Panc1 (cell line): ENCODE results near the gene ANKRD53. TPM values are rescaled to one million over a fixed set of nuclear protein-coding genes. Genes with fewer than 3 reads are reported as not detected.

Source experiments
- ATAC-seq: fragments of 200-7000 bp; cut with Tn5 transposase; 2 replicates; pipeline ENCODE4 v1.9.1; 2020; ENCODE audit warnings: mild to moderate bottlenecking, moderate library complexity
- BruUV-seq: library from RNA; stranded (reverse); fragments of 400-500 nt; replicated peaks from 2 replicates; lab custom pipeline; 2021; lab: Mats Ljungman, UMichigan
- CTCF ChIA-PET: fragments of 300-600 bp; sonication (Branson Sonifier 250); formaldehyde crosslinking; loops from one replicate; lab custom pipeline; 2022; ENCODE audit warnings: antibody characterized with exemption; lab: Charles Lee
- POLR2A ChIA-PET: fragments of 300-600 bp; sonication (Branson Sonifier 250); formaldehyde crosslinking; loops from one replicate; lab custom pipeline; 2022; ENCODE audit warnings: antibody characterized with exemption; lab: Charles Lee
- DNase-seq: peaks from one replicate; pipeline ENCODE4 v3.0.0-alpha.2; 2010; ENCODE audit warnings: low read depth, low spot score
- H3K27ac ChIP-seq: 2 replicates; pipeline ENCODE4 v1.5.1; 2011; ENCODE audit warnings: mild to moderate bottlenecking, low read length, inconsistent platforms
- H3K27me3 ChIP-seq: fragments of 200-500 bp; sonication (Bioruptor generic); 2 replicates; pipeline ENCODE4 v1.6.0; 2014; ENCODE audit warnings: low read length, inconsistent platforms; ENCODE audit not compliant: control insufficient read depth, insufficient read depth
- H3K36me3 ChIP-seq: fragments of 200-500 bp; sonication (Bioruptor generic); 2 replicates; pipeline ENCODE4 v1.5.1; 2014; ENCODE audit warnings: inconsistent platforms, mild to moderate bottlenecking, low read length, moderate library complexity; ENCODE audit not compliant: control insufficient read depth, insufficient read depth
- H3K4me1 ChIP-seq: 2 replicates; pipeline ENCODE4 v1.5.1; 2011; ENCODE audit warnings: inconsistent platforms, mild to moderate bottlenecking, low read length, moderate library complexity; ENCODE audit not compliant: control insufficient read depth, insufficient read depth
- H3K4me3 ChIP-seq, 2 experiments: 2 replicates each; pipeline ENCODE4 v1.5.1; 2011 to 2012; ENCODE audit warnings: low read depth in 2 of 2, low read length in 2 of 2, mild to moderate bottlenecking in 2 of 2, inconsistent platforms in 1 of 2, moderate library complexity in 1 of 2
- H3K9me3 ChIP-seq: fragments of 200-500 bp; sonication (Bioruptor generic); 2 replicates; pipeline ENCODE4 v1.5.1; 2014; ENCODE audit warnings: low read depth, mild to moderate bottlenecking, inconsistent platforms, low read length, moderate library complexity; ENCODE audit not compliant: control insufficient read depth, insufficient read depth
- CTCF ChIP-seq: fragments of 450-650 bp; IDR thresholded peaks from 2 replicates; pipeline ENCODE4 v1.5.1; 2017; ENCODE audit warnings: mild to moderate bottlenecking
- POLR2AphosphoS5 ChIP-seq: IDR thresholded peaks from 2 replicates; pipeline ENCODE4 v1.6.1; 2012; ENCODE audit warnings: mild to moderate bottlenecking, low read depth, low read length, moderate library complexity
- REST ChIP-seq, 2 experiments: IDR thresholded peaks; 2 replicates each; pipeline ENCODE4 v1.6.1; 2011 to 2012; ENCODE audit warnings: low read depth in 2 of 2, control low read depth in 1 of 2, low read length in 1 of 2, mild to moderate bottlenecking in 1 of 2, moderate library complexity in 1 of 2; ENCODE audit not compliant: insufficient read depth in 1 of 2
- SIN3A ChIP-seq: IDR thresholded peaks from 2 replicates; pipeline ENCODE4 v1.6.1; 2012; ENCODE audit warnings: low read depth, mild to moderate bottlenecking, low read length, moderate library complexity, borderline replicate concordance; ENCODE audit not compliant: insufficient read depth
- TCF7L2 ChIP-seq: IDR thresholded peaks from 2 replicates; pipeline ENCODE4 v1.6.1; 2011; ENCODE audit warnings: mild to moderate bottlenecking, low read depth, low read length, inconsistent platforms
- in situ Hi-C: cut with HindIII; loops from 2 replicates; pipeline ENCODE4 v1.10.0; 2016; ENCODE audit warnings: low sequenced_read_pairs, low pct_unique_long_range_greater_than_20kb
- intact Hi-C: fragments of 100-400 bp; cut with micrococcal nuclease; formaldehyde crosslinking; loops from one replicate; pipeline ENCODE4 v1.10.0; 2022; ENCODE audit not compliant: unreplicated experiment
- total RNA-seq: library from RNA; stranded (reverse); gene quantifications from one replicate; pipeline ENCODE4 v1.2.1, GENCODE V29; 2021; ENCODE audit not compliant: unreplicated experiment

ANKRD53 gene
- total RNA-seq, 1 experiment from 2014 or later: not detected

GRCh38 chr2:70985956-70986355, 7.5 kb downstream of the ANKRD53 start:
- POLR2A ChIA-PET: interaction anchor here (0.6 kb wide), 1 partner anchor 432 kb away, joined by 10 read pairs; the partner anchor contains the start of gene TGFA
- no TSS peak for BruUV-seq
- H3K36me3 ChIP-seq: no peaks in the 10 kb centered on the region; the same call in 1 of the 2 replicates
- DNase-seq (no peak), ATAC-seq (no peak)
- TF ChIP-seq REST (IDR thresholded peaks at IDR 0.05; ENCODE audit: insufficient read depth in 1 of 2, low read depth in 2 of 2, low read length in 1 of 2) (no peak), SIN3A (no peak), CTCF (no peak), TCF7L2 (no peak), POLR2AphosphoS5 (no peak)
- H3K4me1 ChIP-seq: no peaks in the 10 kb centered on the region
- no peak overlapping the region for H3K4me3 ChIP-seq
- no peaks in the 10 kb centered on the region for H3K27me3 ChIP-seq
- no peak overlapping the region for H3K27ac ChIP-seq
- in situ Hi-C loops: no loop called here
- intact Hi-C loops: no loop called here
- no peaks in the 10 kb centered on the region for H3K9me3 ChIP-seq
- CTCF ChIA-PET: no interaction called here

GRCh38 chr2:70986499-70987189, 8.2 kb downstream of the ANKRD53 start:
- Histone ChIP-seq H3K4me1 (no peaks in the 10 kb centered on the region), H3K27ac (no peak overlapping the region), H3K27me3 (no peaks in the 10 kb centered on the region), H3K36me3 (no peaks in the 10 kb centered on the region; the same call in 1 of the 2 replicates), H3K4me3 (no peak overlapping the region), H3K9me3 (no peaks in the 10 kb centered on the region)
- ChIA-PET CTCF (no interaction called here), POLR2A (interaction anchor here (0.6 kb wide), 1 partner anchor 433 kb away, joined by 10 read pairs; the partner anchor contains the start of gene TGFA)
- in situ Hi-C loops: no loop called here
- no peak for TF ChIP-seq TCF7L2
- no peak for TF ChIP-seq POLR2AphosphoS5
- TF ChIP-seq REST (IDR thresholded peaks at IDR 0.05; ENCODE audit: insufficient read depth in 1 of 2, low read depth in 2 of 2, low read length in 1 of 2): no peak
- TF ChIP-seq CTCF: no peak
- no peak for TF ChIP-seq SIN3A
- ATAC-seq (no peak), DNase-seq (no peak)
- intact Hi-C loops: no loop called here
- no TSS peak for BruUV-seq
